Motor neuron (in vitro differentiated cells): ENCODE measurements around the gene MACROD2. TPM values are rescaled to one million over a fixed set of nuclear protein-coding genes. Genes with fewer than 3 reads are reported as not detected.

Source experiments
- ATAC-seq, 8 experiments: fragments of 200-7000 bp; cut with Tn5 transposase; replicated peaks in 6 of 8; 2 replicates each; pipeline ENCODE4 v1.8.0; 2021; ENCODE audit warnings: mild to moderate bottlenecking in 8 of 8, moderate library complexity in 8 of 8
- H3K27ac ChIP-seq, 2 donors: fragments of 250-450 bp; sonication (Bioruptor Pico); 2 replicates each; pipeline ENCODE4 v1.9.0; 2021; ENCODE audit warnings: antibody characterized with exemption in 2 of 2, mild to moderate bottlenecking in 2 of 2, moderate library complexity in 1 of 2
- H3K4me1 ChIP-seq, 2 donors: fragments of 250-450 bp; sonication (Bioruptor Pico); replicated peaks in 1 of 2; 2 replicates each; pipeline ENCODE4 v1.6.1; 2021; ENCODE audit warnings: antibody characterized with exemption in 2 of 2, mild to moderate bottlenecking in 2 of 2, moderate library complexity in 1 of 2
- H3K4me3 ChIP-seq, 5 donors: fragments of 250-450 bp; sonication (Bioruptor Pico); 2 replicates each; pipeline ENCODE4 v1.9.0; 2021; ENCODE audit warnings: antibody characterized with exemption in 5 of 5, mild to moderate bottlenecking in 5 of 5, moderate library complexity in 4 of 5
- WGBS, 10 experiments: fragments of 450-650 bp; shearing (Covaris generic); methylation state at CpG; one replicate each; pipeline ENCODE4 v1.0.0; 2022; 5-methylcytosine and 5-hydroxymethylcytosine counted together
- in situ Hi-C, 9 experiments: fragments of 400-800 bp; cut with MboI; loops; one replicate each; pipeline ENCODE4 v1.15.0; 2021; ENCODE audit warnings: low sequenced_read_pairs in 9 of 9, low pct_unique_long_range_greater_than_20kb in 2 of 9; ENCODE audit not compliant: unreplicated experiment in 9 of 9
- total RNA-seq, 8 experiments: library from RNA; unstranded; fragments of 300-600 nt; gene quantifications; 2 replicates each; pipeline versions ENCODE4 v1.2.3 to v1.2.4, GENCODE V29; 2022

The MACROD2 gene
- total RNA-seq, 8 experiments from 2014 or later: 4.3 to 24.9 (median 10.4) TPM

GRCh38 chr20:14525426-14525825 lies 530.1 kb downstream of the MACROD2 start:
- Histone ChIP-seq H3K4me3 (no peak overlapping the region), H3K4me1 (no peaks in the 10 kb centered on the region), H3K27ac (no peak overlapping the region)
- in situ Hi-C loops: no loop called here
- 20 to 100% (median 100%) methylated on average over 1 of the region's 1 CpG; no CpG with 5 or more reads in 2 of the 10 experiments for WGBS, 10 experiments
- ATAC-seq: no peak

- in situ Hi-C loops: no loop called here
- WGBS, 10 experiments: 20 to 100% (median 92%) methylated on average over 1 to 10 of the region's 12 CpGs; no CpG with 5 or more reads in 3 of the 10 experiments
- Histone ChIP-seq H3K27ac (no peak overlapping the region), H3K4me1 (no peaks in the 10 kb centered on the region), H3K4me3 (no peak overlapping the region)
- ATAC-seq: no peak
These were observed 531.6 kb downstream of the MACROD2 start for GRCh38 chr20:14526891-14527290.

- WGBS, 10 experiments: 31 to 100% (median 92%) methylated on average over 2 to 5 of the region's 5 CpGs; no CpG with 5 or more reads in 1 of the 10 experiments
- no peak overlapping the region for H3K4me3 ChIP-seq
- ATAC-seq: no peak
- H3K4me1 ChIP-seq: no peaks in the 10 kb centered on the region
- no peak overlapping the region for H3K27ac ChIP-seq
- in situ Hi-C loops: no loop called here
These were observed 536.5 kb downstream of the MACROD2 start for GRCh38 chr20:14531786-14532185.

- Histone ChIP-seq H3K27ac (no peak overlapping the region), H3K4me3 (no peak overlapping the region), H3K4me1 (no peaks in the 10 kb centered on the region)
- no peak for ATAC-seq
- WGBS, 10 experiments: 0 to 100% (median 47%) methylated on average over 1 of the region's 1 CpG; no CpG with 5 or more reads in 2 of the 10 experiments
- in situ Hi-C loops: no loop called here
These were observed 541.4 kb downstream of the MACROD2 start for GRCh38 chr20:14536738-14537137.

- ATAC-seq: no peak
These were observed 543.1 kb downstream of the MACROD2 start for GRCh38 chr20:14538433-14538832.

GRCh38 chr20:14543040-14543439 lies 547.7 kb downstream of the MACROD2 start:
- Histone ChIP-seq H3K27ac (no peak overlapping the region), H3K4me1 (no peaks in the 10 kb centered on the region), H3K4me3 (no peak overlapping the region)
- ATAC-seq: no peak
- in situ Hi-C loops: no loop called here

More at GRCh38 chr20:14538433-14538832, 543.1 kb downstream of the MACROD2 start:
- in situ Hi-C loops: no loop called here
- Histone ChIP-seq H3K4me1 (no peaks in the 10 kb centered on the region), H3K27ac (no peak overlapping the region), H3K4me3 (no peak overlapping the region)
- 71 to 100% (median 82%) methylated on average over 1 to 5 of the region's 5 CpGs; no CpG with 5 or more reads in 2 of the 10 experiments for whole genome bisulfite sequencing, 10 experiments

- 0 to 81% (median 63%) methylated on average over 1 to 3 of the region's 3 CpGs; no CpG with 5 or more reads in 2 of the 10 experiments for WGBS, 10 experiments
- no peaks in the 10 kb centered on the region for H3K4me1 ChIP-seq
- ATAC-seq: no peak
- in situ Hi-C loops: no loop called here
- H3K27ac ChIP-seq: no peak overlapping the region
- no peak overlapping the region for H3K4me3 ChIP-seq
These were observed 549.4 kb downstream of the MACROD2 start for GRCh38 chr20:14544688-14545087.

GRCh38 chr20:14550655-14551054 lies 555.3 kb downstream of the MACROD2 start:
- ATAC-seq: no peak
- in situ Hi-C loops: no loop called here

GRCh38 chr20:14553774-14554534 lies 558.6 kb downstream of the MACROD2 start:
- Histone ChIP-seq H3K4me1 (no peaks in the 10 kb centered on the region), H3K27ac (no peak overlapping the region), H3K4me3 (no peak overlapping the region)
- 17 to 92% (median 68%) methylated on average over 2 to 6 of the region's 6 CpGs; no CpG with 5 or more reads in 2 of the 10 experiments for WGBS, 10 experiments
- in situ Hi-C loops: no loop called here
- ATAC-seq: peak in 1 of 8 experiments; percentile 97

More at GRCh38 chr20:14550655-14551054, 555.3 kb downstream of the MACROD2 start:
- H3K27ac ChIP-seq: no peak overlapping the region
- H3K4me3 ChIP-seq: no peak overlapping the region
- H3K4me1 ChIP-seq: no peaks in the 10 kb centered on the region

- 80 to 100% (median 93%) methylated on average over 1 to 3 of the region's 3 CpGs; no CpG with 5 or more reads in 1 of the 10 experiments for WGBS, 10 experiments
- in situ Hi-C loops: no loop called here
- Histone ChIP-seq H3K4me1 (no peaks in the 10 kb centered on the region), H3K4me3 (no peak overlapping the region), H3K27ac (no peak overlapping the region)
- no peak for ATAC-seq
These were observed 560.4 kb downstream of the MACROD2 start for GRCh38 chr20:14555676-14556075.

GRCh38 chr20:14556206-14556605 lies 560.9 kb downstream of the MACROD2 start:
- no peak overlapping the region for H3K27ac ChIP-seq
- no peak overlapping the region for H3K4me3 ChIP-seq
- no peaks in the 10 kb centered on the region for H3K4me1 ChIP-seq
- ATAC-seq: no peak
- 77 to 100% (median 94%) methylated on average over 1 to 2 of the region's 2 CpGs; no CpG with 5 or more reads in 2 of the 10 experiments for WGBS, 10 experiments
- in situ Hi-C loops: no loop called here

- no peaks in the 10 kb centered on the region for H3K4me1 ChIP-seq
- H3K4me3 ChIP-seq: no peak overlapping the region
- in situ Hi-C loops: no loop called here
- ATAC-seq: no peak
- H3K27ac ChIP-seq: no peak overlapping the region
- WGBS, 10 experiments: 45 to 100% (median 85%) methylated on average over 1 of the region's 1 CpG; no CpG with 5 or more reads in 3 of the 10 experiments
These were observed 564.3 kb downstream of the MACROD2 start for GRCh38 chr20:14559612-14560011.

GRCh38 chr20:14561741-14562221 lies 566.5 kb downstream of the MACROD2 start:
- no peak for ATAC-seq
- in situ Hi-C loops: no loop called here
- Histone ChIP-seq H3K4me1 (no peaks in the 10 kb centered on the region), H3K4me3 (no peak overlapping the region), H3K27ac (no peak overlapping the region)
- 32 to 96% (median 86%) methylated on average over 2 to 6 of the region's 6 CpGs for WGBS, 10 experiments

- no peak overlapping the region for H3K27ac ChIP-seq
- no peak overlapping the region for H3K4me3 ChIP-seq
- WGBS, 10 experiments: 36 to 100% (median 84%) methylated on average over 1 to 2 of the region's 2 CpGs; no CpG with 5 or more reads in 2 of the 10 experiments
- no peaks in the 10 kb centered on the region for H3K4me1 ChIP-seq
- ATAC-seq: no peak
- in situ Hi-C loops: no loop called here
These were observed 567.7 kb downstream of the MACROD2 start for GRCh38 chr20:14562981-14563380.
